GM21717 (cell line): ENCODE data around the gene VMP1.

Experiments used
- ATAC-seq: cut with Tn5 transposase; IDR thresholded peaks from one replicate; pipeline ENCODE4 v1.9.1; 2021; ENCODE audit warnings: mild to moderate bottlenecking, moderate library complexity; ENCODE audit not compliant: unreplicated experiment

The VMP1 gene

DNA sequence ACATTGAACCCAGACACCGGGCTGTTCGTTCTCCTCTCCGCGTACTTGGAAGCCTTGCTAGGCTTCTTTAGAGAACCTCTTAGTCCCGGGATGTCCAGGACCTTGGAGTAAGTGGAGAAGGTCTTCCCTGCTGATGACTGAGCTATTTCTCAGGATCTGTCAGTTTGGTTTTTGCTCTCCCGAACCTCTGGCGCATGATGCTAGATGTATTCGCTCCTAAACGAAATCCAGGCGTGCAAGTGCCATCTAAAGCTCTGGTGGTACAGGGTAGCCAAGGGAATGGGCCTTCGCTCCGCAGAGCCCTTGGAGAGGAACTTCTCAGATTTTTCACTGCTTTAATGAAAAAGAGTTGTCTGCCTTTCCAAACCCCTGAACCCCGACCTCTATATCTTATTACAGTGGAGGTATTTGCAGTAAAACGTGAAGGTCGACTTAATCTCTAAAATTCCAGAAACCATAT is 547 bp downstream of the VMP1 start:
- ATAC-seq: peak; percentile 2

DNA sequence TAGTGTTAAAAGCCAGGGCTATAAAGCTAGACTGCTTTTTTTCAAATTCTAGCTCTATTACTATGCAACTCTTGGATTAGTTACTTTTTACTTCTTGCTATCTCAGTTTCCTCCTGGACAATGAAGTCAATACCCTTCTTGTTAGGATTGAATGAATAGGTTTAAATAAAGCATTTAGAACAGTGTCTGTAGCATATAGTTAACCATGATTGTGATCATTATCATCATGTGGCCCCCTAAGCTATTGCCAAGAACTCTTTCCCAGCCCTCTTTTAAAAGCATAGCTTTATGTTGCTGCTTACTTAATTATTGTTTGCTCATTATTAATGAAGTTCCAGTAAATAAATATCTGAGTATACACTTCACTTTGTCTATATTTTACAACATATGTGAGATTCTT is 4.5 kb downstream of the VMP1 start:
- ATAC-seq: no peak

DNA sequence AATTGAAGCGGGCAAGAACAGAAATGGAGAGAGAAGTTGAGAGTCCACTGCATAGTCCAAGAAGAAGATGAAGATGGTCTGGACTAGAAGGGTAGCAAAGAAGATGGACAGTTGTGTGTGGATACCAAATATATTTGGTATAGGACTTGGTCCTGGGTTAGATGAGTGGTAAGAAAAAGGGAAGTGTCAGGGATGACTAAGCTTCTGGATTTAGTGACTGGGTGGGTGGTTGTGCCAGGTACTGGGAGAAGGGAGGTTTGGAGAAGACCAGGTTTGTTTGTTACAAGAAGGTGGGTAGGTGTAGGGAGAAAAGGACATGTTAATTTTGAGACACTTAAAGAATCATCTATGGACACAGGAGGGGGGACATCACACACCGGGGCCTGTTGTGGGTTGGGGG is 5.4 kb downstream of the VMP1 start:
- no peak for ATAC-seq

DNA sequence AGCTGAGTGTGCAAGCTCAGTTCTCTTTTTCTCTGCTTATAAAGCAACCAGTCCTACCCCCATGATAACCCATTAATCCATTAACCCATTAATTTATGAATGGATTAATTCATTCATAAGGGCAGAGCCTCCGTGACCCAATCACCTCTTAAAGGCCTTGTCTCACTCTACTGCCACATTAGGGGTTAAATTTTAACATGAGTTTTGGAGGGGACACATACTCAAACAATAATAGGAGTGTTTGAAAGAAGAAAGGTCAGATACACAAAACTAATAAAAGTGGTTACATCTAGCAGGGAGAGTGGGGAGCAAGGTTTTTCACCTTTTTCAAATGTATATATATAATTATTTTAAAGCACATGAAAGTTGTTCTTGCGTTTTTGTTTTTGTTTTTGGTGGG is 6.8 kb downstream of the VMP1 start:
- no peak for ATAC-seq

DNA sequence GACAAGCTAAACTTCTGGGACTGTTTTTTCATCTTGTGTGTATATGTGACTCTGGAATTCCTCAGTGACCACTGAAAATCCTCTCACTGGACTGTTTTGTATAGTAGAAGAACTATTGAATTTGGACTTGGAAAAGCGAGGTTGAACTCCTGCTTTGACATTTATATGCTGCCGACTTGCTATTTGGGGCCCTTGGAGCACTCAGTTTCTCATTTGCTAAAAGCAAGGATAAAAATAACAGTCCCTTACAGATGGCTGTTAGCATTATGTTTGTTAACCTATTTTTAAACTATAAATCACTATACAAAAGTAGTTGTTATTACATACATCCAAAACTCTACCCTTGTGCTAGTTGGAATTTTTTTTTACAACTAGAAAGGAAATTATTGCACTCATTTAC is 9.0 kb downstream of the VMP1 start:
- ATAC-seq: no peak

DNA sequence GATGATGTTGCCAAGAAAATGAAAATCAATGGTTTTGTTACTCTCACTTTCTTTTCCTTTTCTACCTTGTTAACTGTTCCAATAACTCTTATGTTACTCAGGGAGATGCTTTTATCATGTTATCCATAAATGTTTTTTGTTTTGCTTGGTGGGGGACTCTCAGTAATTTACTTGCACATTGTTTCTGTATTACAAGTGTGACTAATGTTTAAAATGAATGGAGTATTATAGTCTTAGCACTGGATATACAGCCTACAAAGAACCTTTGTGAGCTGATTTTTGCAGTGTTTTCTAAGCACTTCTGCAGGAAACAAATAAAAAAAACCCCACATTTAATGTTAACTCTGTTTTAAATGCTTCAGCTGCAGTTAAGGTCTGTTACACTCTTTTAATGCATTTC is 12.1 kb downstream of the VMP1 start:
- ATAC-seq: no peak

DNA sequence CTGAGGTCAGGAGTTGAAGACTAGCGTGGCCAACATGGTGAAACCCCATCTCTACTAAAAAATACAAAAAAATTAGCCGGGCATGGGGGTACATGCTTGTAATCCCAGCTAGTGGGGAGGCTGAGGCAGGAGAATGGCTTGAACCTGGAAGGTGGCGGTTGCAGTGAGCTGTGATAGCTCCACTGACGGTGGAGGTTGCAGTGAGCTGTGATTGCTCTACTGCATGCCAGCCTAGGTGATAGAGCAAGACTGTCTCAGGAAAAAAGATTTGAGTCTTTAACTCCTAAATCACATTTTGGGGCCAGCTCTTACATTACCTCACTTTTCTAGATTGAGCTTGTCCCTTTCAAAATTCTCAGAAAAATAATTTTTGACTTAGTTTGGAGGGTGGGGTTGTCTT is 15.2 kb downstream of the VMP1 start:
- ATAC-seq: no peak

DNA sequence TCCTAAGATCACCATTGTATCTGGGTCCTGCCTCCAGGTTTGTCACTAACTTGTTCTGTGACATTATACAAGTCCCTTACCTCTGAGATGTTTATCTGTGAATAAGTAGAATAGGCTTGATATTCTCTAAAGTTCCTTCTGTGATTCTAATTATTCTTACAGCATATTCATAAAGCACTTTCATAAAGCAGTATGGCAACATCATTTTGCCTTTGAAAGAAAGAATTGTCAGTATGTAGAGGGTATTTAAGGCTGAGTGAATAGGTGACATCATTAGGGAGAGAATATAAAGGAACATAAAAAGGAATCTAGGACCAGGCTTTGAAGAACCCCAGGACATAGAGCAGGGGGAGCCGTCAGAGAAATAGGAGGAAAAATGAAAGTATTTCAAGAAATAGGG is 15.6 kb downstream of the VMP1 start:
- ATAC-seq: no peak

DNA sequence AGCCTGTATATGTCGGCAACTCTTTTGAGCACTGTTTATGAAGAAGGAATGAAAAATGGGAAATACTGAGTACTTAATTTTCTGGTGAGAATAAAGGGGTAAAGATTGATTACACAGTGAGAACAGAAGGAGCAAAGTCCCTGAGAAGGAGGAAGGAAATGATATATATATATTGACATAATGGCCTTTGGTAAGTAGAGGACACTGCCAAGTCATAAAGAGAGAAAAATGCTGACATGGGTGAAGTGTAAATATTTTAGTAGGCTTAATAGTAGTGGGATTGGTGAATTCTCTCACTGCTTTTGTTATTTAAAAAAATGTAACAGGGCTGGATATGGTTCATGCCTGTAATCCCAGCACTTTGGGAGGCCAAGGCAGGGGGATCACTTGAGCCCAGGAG is 16.2 kb downstream of the VMP1 start:
- no peak for ATAC-seq

DNA sequence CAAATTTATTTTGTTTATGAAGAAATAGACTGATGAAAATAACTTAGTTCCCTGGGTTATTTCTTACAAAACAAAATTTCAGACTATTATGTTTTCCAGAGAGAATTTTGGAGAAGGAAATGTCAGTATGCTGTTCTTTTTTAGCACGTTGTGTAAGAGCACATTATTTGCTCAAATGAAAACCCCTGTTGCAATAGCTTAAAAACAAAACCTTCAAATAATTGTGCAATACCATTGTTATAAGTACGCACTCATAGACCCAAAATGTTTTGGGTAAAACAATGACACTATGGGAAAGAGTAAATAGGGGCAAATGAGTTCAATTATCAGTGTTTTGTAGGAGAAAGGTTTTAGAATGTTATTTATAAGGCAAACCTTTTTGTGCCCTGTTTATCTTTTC is 18.2 kb downstream of the VMP1 start:
- no peak for ATAC-seq

DNA sequence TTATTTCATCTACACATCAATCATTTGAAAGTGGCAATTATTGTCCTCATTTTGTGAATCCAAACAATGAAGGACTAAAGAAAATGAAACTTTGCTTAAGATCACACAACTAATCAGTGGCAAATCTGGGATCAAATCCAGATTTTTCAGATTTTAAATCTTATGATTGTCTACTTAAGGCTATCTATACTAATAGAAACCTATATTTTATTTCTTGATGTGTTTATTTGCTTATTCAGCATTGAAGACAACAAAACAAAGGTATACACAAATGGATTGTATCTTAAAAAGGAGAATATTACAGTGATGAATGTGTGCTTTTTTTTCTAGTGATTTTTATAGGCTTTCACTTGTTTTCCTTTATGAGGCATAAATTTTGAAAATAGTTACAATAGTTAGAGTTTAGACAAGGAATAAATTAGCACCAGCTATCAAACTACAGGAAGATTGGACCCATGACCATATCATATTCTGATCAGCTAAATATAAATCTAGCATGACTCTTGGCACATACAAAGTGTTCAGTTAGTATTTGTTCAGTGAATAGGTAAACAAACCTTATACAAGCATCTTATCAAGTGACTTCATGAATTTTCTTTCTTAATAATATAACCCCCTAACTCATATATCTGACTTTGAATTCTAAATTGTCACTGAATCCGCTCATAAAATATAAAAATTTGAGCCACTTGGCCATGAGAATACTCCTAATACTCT is 20.5 kb downstream of the VMP1 start:
- ATAC-seq: no peak

DNA sequence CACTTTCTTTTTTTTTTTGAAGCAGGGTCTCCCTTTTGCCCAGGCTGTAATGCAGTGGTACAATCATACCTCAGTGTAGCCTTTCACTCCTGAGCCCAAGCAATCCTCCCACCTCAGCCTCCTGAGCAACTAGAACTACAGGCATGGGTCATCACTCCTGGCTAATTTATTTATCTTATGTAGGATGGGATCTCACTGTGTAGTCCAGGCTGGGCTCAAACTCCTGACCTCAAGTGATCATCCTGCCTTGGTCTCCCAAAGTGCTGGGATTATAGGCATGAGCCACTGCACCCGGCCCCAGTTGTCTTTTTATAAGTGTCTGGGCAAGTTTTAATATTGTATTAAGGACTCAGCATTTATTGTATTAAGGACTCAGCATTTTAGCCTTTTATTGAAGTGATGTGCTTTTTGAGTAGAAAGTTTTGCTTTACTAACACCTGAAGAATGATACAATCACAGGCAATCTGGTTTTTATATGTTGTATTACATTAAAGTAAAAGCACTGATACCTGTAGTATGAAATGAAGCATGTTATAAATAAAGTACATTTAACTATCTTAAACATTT is 22.9 kb downstream of the VMP1 start:
- ATAC-seq: no peak

DNA sequence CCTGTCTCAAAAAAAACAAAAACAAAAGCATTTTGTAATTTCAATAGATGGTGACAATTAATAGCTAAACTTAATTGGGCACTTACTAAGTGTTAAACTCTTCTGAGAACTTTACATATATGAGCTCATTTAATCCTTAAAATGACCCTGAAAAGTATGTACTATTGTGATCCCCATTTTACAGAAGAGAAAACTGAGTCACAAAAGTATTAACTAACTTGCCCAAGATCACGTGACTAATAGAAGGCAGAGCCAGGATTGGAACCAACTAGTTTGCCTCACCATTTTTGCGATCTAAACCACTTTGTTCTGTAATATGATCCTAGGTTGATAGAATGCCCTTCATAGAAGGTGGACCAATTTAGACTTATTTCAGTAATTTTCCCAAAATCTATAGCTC is 26.2 kb downstream of the VMP1 start:
- ATAC-seq: no peak

DNA sequence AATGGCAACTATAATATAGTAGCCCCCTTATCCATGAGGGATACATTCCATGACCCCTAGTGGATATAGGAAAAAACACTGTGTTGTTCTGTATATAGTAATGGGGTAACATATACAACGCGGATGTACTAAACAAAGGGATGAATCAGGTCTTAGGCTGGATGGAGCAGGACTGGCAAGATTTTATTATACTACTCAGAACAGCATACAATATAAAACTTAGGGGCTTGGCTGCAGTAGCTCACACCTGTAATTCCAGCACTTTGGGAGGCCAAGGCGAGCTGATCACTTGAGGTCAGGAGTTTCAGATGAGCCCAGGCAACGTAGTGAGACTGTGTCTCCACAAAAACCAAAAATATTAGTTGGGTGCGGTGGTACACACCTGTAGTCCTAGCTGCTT is 26.8 kb downstream of the VMP1 start:
- ATAC-seq: no peak

DNA sequence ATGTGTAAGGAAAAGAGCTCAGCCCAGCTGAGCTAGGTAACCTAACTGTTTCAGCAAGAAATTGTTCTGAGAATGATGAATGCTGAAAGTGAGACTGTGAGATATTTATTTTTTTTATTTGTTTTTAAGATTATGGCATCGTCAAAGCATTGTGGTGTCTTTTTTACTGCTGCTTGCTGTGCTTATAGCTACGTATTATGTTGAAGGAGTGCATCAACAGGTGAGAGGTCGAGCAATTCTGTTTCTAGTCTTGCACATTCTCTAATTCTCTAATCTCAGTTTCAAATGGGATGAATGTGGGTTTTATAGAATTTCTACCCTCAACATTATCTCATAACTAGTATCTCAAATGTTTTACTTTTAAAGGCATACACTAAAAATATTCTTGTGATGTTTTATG is 29.9 kb downstream of the VMP1 start:
- ATAC-seq: no peak

DNA sequence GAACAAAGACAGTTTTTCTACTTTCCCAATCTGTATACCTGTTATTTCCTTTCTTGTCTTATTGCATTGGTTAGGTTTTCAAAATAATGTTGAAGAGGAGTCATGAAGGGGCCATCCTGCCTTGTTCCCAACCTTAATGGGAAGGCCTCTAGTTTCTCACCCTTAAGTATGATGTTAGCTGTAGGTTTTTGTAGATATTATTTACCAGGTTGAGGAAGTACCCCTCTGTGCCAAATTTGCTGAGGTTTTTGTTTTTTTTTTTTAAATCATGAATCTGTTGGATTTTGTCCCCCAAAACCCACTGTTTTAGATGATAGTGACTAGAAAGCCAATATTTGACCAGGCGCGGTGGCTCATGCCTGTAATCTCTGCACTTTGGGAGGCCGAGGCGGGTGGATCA is 36.4 kb downstream of the VMP1 start:
- ATAC-seq: no peak

DNA sequence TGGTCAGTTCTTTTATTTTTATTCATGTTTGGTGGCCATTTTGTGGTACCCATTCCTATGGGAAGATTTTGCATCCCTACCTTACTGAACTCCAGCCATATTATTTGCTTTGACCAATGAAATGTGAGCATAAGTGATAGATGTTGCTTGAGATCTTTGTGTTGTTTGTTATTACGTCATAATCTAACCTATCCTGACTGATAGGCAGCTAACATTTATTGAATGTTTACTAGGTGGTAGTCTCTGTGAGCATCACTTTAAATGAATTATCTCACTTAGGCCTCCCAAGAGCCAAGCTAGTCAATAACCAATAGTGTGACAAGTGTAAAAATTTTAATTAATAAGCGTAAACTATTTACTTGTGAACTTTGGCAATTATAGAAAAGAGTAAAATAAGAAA is 37.6 kb downstream of the VMP1 start:
- ATAC-seq: no peak

DNA sequence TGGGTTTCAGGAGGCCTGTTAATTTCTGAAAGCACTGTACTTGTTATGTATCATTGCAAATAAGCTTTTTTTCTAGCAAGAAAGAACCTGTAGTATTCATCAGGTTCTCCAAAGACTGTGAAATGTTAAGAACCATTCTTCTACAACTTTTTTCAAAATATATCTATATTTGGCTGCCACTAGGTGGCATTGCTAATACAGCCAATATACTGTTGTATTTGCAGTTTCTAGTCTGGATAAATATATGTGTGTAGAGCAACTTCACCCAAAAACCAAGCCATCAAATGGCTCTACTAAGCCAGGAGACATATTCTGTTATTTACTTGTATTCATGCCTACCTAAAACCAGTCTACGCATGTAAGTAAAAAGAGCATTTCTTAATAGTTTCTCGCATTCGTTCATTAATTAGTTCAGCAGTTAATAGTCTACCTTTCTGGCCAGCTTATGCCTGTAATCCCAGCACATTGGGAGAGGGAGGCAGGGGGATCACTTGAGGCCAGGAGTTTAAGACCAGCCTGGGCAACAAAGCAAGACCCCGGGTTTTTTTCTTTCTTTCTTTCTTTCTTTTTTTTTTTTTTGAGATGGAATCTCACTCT is 39.5 kb downstream of the VMP1 start:
- no peak for ATAC-seq

DNA sequence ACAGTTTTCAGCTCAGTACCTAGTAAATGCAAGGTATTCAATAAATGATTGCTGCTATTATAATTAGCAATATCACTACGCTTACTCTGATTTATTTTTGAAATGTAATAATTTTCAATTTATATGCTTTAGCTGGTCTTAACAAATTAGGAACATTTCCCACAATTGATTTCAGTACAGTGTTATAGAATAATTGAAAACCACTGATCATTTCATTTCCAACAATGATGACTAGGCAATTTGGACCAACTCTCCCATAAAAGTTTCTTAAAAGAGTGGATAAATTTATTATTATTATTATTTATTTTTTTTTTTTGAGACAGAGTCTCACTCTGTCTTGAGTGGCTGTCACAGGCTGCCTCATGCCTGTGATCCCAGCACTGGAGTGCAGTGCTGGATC is 41.1 kb downstream of the VMP1 start:
- no peak for ATAC-seq

DNA sequence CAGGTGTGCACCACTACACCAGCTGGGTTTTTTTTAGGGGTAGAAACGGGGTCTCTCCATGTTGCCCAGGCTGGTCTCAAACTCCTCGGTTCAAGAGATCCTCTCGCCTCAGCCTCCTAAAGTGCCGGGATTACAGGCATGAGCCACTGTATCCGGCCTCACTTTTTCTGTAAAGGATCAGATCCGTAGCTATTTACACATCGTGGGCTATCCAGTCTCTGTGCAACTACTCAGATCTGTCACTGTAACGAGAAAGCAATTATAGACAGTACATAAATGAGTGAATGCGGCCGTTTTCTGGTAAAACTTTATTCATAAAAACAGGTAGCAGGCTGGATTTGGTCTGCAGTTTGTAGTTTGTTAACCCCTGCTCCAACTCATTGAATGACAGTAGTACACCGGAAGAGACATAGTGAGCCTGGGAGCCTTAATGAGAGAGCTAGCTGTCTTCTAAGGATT is 44.5 kb downstream of the VMP1 start:
- no peak for ATAC-seq

DNA sequence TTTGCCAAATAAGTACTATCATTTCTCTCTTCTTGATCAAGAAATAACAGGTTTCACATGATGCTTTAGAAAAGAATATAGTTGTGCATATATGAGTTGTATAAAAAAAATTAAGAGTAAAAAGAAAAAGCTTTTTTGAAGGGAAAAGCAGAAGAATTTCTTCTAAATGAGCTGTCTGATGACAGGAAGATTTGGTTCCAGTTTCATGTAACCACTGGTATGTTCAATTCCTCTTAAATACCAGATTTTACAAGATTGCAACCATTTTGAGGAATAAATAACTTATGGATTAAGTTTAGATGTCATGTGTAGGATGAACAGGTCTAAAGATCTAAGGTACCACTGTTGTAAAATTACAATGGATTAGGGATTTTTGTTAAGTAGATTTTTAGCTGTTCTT is 45.0 kb downstream of the VMP1 start:
- ATAC-seq: no peak

DNA sequence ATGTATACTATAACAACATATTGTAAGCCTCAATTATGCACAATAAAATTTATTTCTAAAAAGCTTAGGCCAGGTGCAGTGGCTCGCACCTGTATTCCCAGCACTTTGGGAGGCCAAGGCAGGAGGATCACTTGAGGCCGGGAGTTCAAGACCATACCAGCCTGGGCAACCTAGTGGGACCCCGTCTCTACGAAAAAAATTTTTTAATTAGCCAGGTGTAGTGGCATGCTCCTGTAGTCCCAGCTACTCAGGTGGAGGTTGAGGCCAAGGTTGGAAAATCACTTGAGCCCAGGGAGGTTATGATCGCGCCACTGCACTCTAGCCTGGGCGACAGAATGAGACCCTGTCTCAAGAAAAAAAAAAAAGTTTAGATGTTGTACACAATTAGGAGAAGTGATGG is 45.5 kb downstream of the VMP1 start:
- no peak for ATAC-seq
